GM21367 (cell line): ENCODE data around the gene GJB4.
"Not testable (repeated sequence)": the region's sequence is repeated elsewhere in the genome, so short reads cannot be mapped to it uniquely, and the experiment has no call there.

Experiments
- ATAC-seq: cut with Tn5 transposase; IDR thresholded peaks from one replicate; pipeline ENCODE4 v1.9.1; 2021; ENCODE audit not compliant: unreplicated experiment

GJB4 gene

GRCh38 chr1:34759503-34760357 is at the start of gene GJB4:
GJB4 (plus strand) TSS chr1:34759740; CDS start chr1:34761255, 1,515 bp downstream.
- ATAC-seq, result no peak

GRCh38 chr1:34710812-34711211 is 48.7 kb upstream of the GJB4 start:
- no peak for ATAC-seq

GRCh38 chr1:34711485-34711884 is 48.1 kb upstream of the GJB4 start:
- no peak for ATAC-seq

- no peak for ATAC-seq
Measured at GRCh38 chr1:34712007-34712688, 47.4 kb upstream of the GJB4 start.

- no peak for ATAC-seq
Measured at GRCh38 chr1:34713443-34713842, 46.1 kb upstream of the GJB4 start.

GRCh38 chr1:34714386-34714785 is 45.2 kb upstream of the GJB4 start:
- ATAC-seq, result no peak

GRCh38 chr1:34715139-34715538 is 44.4 kb upstream of the GJB4 start:
- no peak for ATAC-seq

- no peak for ATAC-seq
Measured at GRCh38 chr1:34721241-34721640, 38.3 kb upstream of the GJB4 start.

GRCh38 chr1:34721646-34722355 is 37.7 kb upstream of the GJB4 start:
- ATAC-seq, result no peak

- no peak for ATAC-seq
Measured at GRCh38 chr1:34726861-34727260, 32.7 kb upstream of the GJB4 start.

GRCh38 chr1:34730485-34730884 is 29.1 kb upstream of the GJB4 start:
- ATAC-seq, result no peak

GRCh38 chr1:34732831-34733230 is 26.7 kb upstream of the GJB4 start:
- ATAC-seq, result not testable (repeated sequence)

GRCh38 chr1:34736692-34737091 is 22.8 kb upstream of the GJB4 start:
- ATAC-seq, result no peak

GRCh38 chr1:34737236-34737635 is 22.3 kb upstream of the GJB4 start:
- ATAC-seq, result not testable (repeated sequence)

GRCh38 chr1:34739613-34740012 is 19.9 kb upstream of the GJB4 start:
- ATAC-seq, result no peak

GRCh38 chr1:34740161-34740868 is 19.2 kb upstream of the GJB4 start:
- ATAC-seq, result no peak

- peak; percentile 60 for ATAC-seq
Measured at GRCh38 chr1:34742667-34743270, 16.8 kb upstream of the GJB4 start.

- no peak for ATAC-seq
Measured at GRCh38 chr1:34743775-34744174, 15.8 kb upstream of the GJB4 start.

- no peak for ATAC-seq
Measured at GRCh38 chr1:34744851-34745250, 14.7 kb upstream of the GJB4 start.

- no peak for ATAC-seq
Measured at GRCh38 chr1:34745666-34746065, 13.9 kb upstream of the GJB4 start.

- no peak for ATAC-seq
Measured at GRCh38 chr1:34746101-34746500, 13.4 kb upstream of the GJB4 start.
